ENCODE data around the gene GAS2L2. TPM values are rescaled to one million over a fixed set of nuclear protein-coding genes. Genes with fewer than 3 reads are reported as not detected.

The GAS2L2 gene
- total and polyA plus RNA-seq, 2 of the 8 experiments (the other 6 are each of a cell fraction or from before 2014, with no cell fraction given) = 0.09 to 0.13 TPM

GRCh38 chr17:35705230-35705629, 47.8 kb downstream of the GAS2L2 start:
- ChIA-PET CTCF (ENCODE audit: partially characterized antibody) (interaction anchor here (0.9 to 1.2 kb wide), 2 partner anchors 43 to 92 kb away, joined by 4 read pairs; no protein-coding TSS in a partner anchor), POLR2A (ENCODE audit: partially characterized antibody) (interaction anchor here (1.3 kb wide), 2 partner anchors 10 to 21 kb away, joined by 3 to 4 read pairs; no protein-coding TSS in a partner anchor)
- Histone ChIP-seq H2BK15ac (ENCODE audit: low read length) (no peak overlapping the region), H2BK12ac (ENCODE audit: low read depth, low read length) (no peak overlapping the region), H4K5ac (ENCODE audit: insufficient read length, low read depth, low read length) (no peak overlapping the region), H2BK120ac (replicated peaks; ENCODE audit: low read depth, low read length) (no peak overlapping the region), H3K4me3 (ENCODE audit: extremely low read depth in 1 of 4, insufficient read depth in 2 of 4, low read depth in 3 of 4, low read length in 4 of 4) (no peak overlapping the region), H4K91ac (replicated peaks; ENCODE audit: insufficient read length, low read length) (no peak overlapping the region), H3K18ac (ENCODE audit: extremely low read depth, low read length) (no peak overlapping the region), H2BK20ac (ENCODE audit: low read length) (no peak overlapping the region), H2AK5ac (ENCODE audit: low read depth, low read length) (no peak overlapping the region), H3K79me2 (ENCODE audit: control insufficient read depth in 1 of 2, insufficient read depth in 2 of 2, low read length in 2 of 2) (no peaks in the 10 kb centered on the region), H3K27me3 (replicated peaks in 1 of 4; ENCODE audit: control insufficient read depth in 3 of 4, extremely low read depth in 1 of 4, insufficient read depth in 3 of 4, low read length in 3 of 4) (no peaks in the 10 kb centered on the region), H4K8ac (ENCODE audit: extremely low read depth, insufficient read depth, low read length) (no peak overlapping the region), H4K20me1 (replicated peaks in 1 of 2; ENCODE audit: control insufficient read depth in 1 of 2, insufficient read depth in 2 of 2, low read length in 2 of 2) (peaks cover 0 to 2% of the 10 kb centered on the region in 2 experiments), H3K9me3 (ENCODE audit: insufficient read depth in 2 of 2, low read depth in 1 of 2, low read length in 1 of 2) (no peaks in the 10 kb centered on the region), H3K79me1 (ENCODE audit: low read depth, low read length) (no peaks in the 10 kb centered on the region; the same call in 1 of the 2 replicates), H3K27ac (ENCODE audit: low read depth, low read length) (no peak overlapping the region), H3K23ac (ENCODE audit: insufficient read length) (no peak overlapping the region), H3K56ac (replicated peaks; ENCODE audit: insufficient read length, low read depth, low read length) (no peak overlapping the region), H3K4me2 (ENCODE audit: insufficient read depth in 1 of 2, low read depth in 2 of 2, low read length in 2 of 2) (no peak overlapping the region), H3K9ac (replicated peaks in 1 of 4; ENCODE audit: extremely low read depth in 1 of 4, low read depth in 3 of 4, low read length in 3 of 4) (no peak overlapping the region), H2BK5ac (ENCODE audit: low read depth, low read length) (no peak overlapping the region), H2AFZ (ENCODE audit: low read length) (no peak overlapping the region), H3K4ac (replicated peaks; ENCODE audit: insufficient read length, low read depth, low read length) (no peak overlapping the region), H3K36me3 (ENCODE audit: control insufficient read depth in 2 of 4, insufficient read depth in 4 of 4, low read length in 3 of 4) (peaks cover 0 to 11% (median 5%) of the 10 kb centered on the region in 4 experiments; a peak in 3 of 8 replicates), H3K14ac (ENCODE audit: insufficient read length) (no peak overlapping the region), H3K23me2 (ENCODE audit: low read depth, low read length) (no peaks in the 10 kb centered on the region), H3K4me1 (replicated peaks in 1 of 4; ENCODE audit: control insufficient read depth in 3 of 4, insufficient read depth in 4 of 4, low read length in 3 of 4) (no peaks in the 10 kb centered on the region)
- WGBS, 2 experiments (ENCODE audit: extremely low coverage in 1 of 2, insufficient coverage in 1 of 2, insufficient read length in 1 of 2, insufficient replicate concordance in 2 of 2, low coverage in 1 of 2, low lambda C conversion rate in 2 of 2, missing lambda C conversion rate in 1 of 2) = 100% methylated on average over 1 of the region's 1 CpG; no CpG with 5 or more reads in 1 of the 2 experiments
- no peak for DNase-seq (ENCODE audit: low read depth in 1 of 2, low spot score in 2 of 2)
- FAIRE-seq = no peak
- TF ChIP-seq RAD21 (IDR thresholded peaks at IDR 0.05 in 1 of 2, conservative IDR thresholded peaks at IDR 0.05 in 1 of 2; ENCODE audit: low read depth in 2 of 2, low read length in 2 of 2) (no peak), RFX5 (IDR thresholded peaks at IDR 0.05; ENCODE audit: borderline replicate concordance, low read depth, low read length) (no peak), EGR1 (IDR thresholded peaks at IDR 0.05; ENCODE audit: borderline replicate concordance, low read depth, low read length) (no peak), FOSL1 (IDR thresholded peaks at IDR 0.05; ENCODE audit: insufficient read depth, low read depth, low read length) (no peak), CREB1 (IDR thresholded peaks at IDR 0.05) (no peak), SUZ12 (IDR thresholded peaks at IDR 0.05; ENCODE audit: low read length) (no peak), TAF7 (optimal IDR thresholded peaks at IDR 0.05; ENCODE audit: borderline replicate concordance, low read depth, low read length) (no peak), BACH1 (IDR thresholded peaks at IDR 0.05; ENCODE audit: low read length) (no peak)
